CD4-positive, alpha-beta T cell (primary cell): Measurements from ENCODE around the gene TUT4. TPM values are rescaled to one million over a fixed set of nuclear protein-coding genes. Genes with fewer than 3 reads are reported as not detected.

Source experiments
- ATAC-seq: fragments of 200-7000 bp; cut with Tn5 transposase; one replicate; pipeline ENCODE4 v1.10.0; 2022; ENCODE audit warnings: mild to moderate bottlenecking; ENCODE audit not compliant: poor library complexity
- CTCF ChIA-PET: fragments of 350-600 bp; sonication (Branson Sonifier 250); formaldehyde crosslinking; loops from one replicate; lab custom pipeline; 2021; ENCODE audit warnings: antibody characterized with exemption, inconsistent platforms; lab: Charles Lee
- POLR2A ChIA-PET: fragments of 350-600 bp; sonication (Branson Sonifier 250); formaldehyde crosslinking; loops from one replicate; lab custom pipeline; 2021; ENCODE audit warnings: antibody characterized with exemption, inconsistent platforms; lab: Charles Lee
- DNase-seq, 14 experiments: peaks; one replicate each; pipeline ENCODE4 v3.0.0-alpha.2; 2013 to 2020; ENCODE audit warnings: mixed read lengths in 2 of 14
- H3K27ac ChIP-seq, 2 donors: one replicate each; pipeline versions ENCODE4 v1.5.1 to v1.7.0; 2013; ENCODE audit warnings: low read length in 2 of 2, low read depth in 1 of 2, mild to moderate bottlenecking in 1 of 2
- H3K27me3 ChIP-seq, 2 experiments: 1 replicate in 1 of 2; 2 replicates in 1 of 2; pipeline versions ENCODE4 v1.6.1 to v1.7.0; 2013; ENCODE audit warnings: low read length in 2 of 2, control low read depth in 1 of 2, mild to moderate bottlenecking in 1 of 2, moderate library complexity in 1 of 2; ENCODE audit not compliant: insufficient read depth in 2 of 2, control insufficient read depth in 1 of 2
- H3K36me3 ChIP-seq: one replicate; pipeline ENCODE4 v1.6.1; 2013; ENCODE audit warnings: low read length, control low read depth; ENCODE audit not compliant: insufficient read depth
- H3K4me1 ChIP-seq: one replicate; pipeline ENCODE4 v1.6.1; 2013; ENCODE audit warnings: low read length, control low read depth; ENCODE audit not compliant: insufficient read depth
- H3K4me3 ChIP-seq: one replicate; pipeline ENCODE4 v1.5.1; 2013; ENCODE audit warnings: mild to moderate bottlenecking, low read length, moderate library complexity
- H3K9me3 ChIP-seq, 2 experiments: 1 replicate in 1 of 2; 2 replicates in 1 of 2; pipeline versions ENCODE4 v1.6.1 to v1.7.0; 2013; ENCODE audit warnings: low read length in 2 of 2, mild to moderate bottlenecking in 2 of 2, control low read depth in 1 of 2, moderate library complexity in 1 of 2; ENCODE audit not compliant: control insufficient read depth in 1 of 2, insufficient read depth in 1 of 2
- H3K27ac Mint-ChIP-seq: one replicate; pipeline ENCODE4 v1.8.0; 2020; ENCODE audit warnings: mixed read lengths
- H3K27me3 Mint-ChIP-seq: one replicate; pipeline ENCODE4 v1.8.0; 2021; ENCODE audit warnings: mixed read lengths
- H3K36me3 Mint-ChIP-seq: one replicate; pipeline ENCODE4 v1.8.0; 2021; ENCODE audit warnings: low read depth, mixed read lengths
- H3K4me1 Mint-ChIP-seq: one replicate; pipeline ENCODE4 v1.8.0; 2021; ENCODE audit warnings: low read depth, mixed read lengths
- H3K4me3 Mint-ChIP-seq: one replicate; pipeline ENCODE4 v1.8.0; 2020; ENCODE audit warnings: mild to moderate bottlenecking, mixed read lengths
- H3K9me3 Mint-ChIP-seq: one replicate; pipeline ENCODE4 v1.8.0; 2020; ENCODE audit warnings: mixed read lengths
- intact Hi-C, 2 experiments: fragments of 100-400 bp; cut with DNase I in 1 of 2; cut with micrococcal nuclease in 1 of 2; formaldehyde crosslinking; loops; one replicate each; pipeline versions ENCODE4 v1.15.1 to v1.9.0; 2023 to 2025; cut with DNase I, micrococcal nuclease
- total RNA-seq, 174 experiments: library from RNA in 2 of 174; stranded (reverse) in 2 of 174; gene quantifications; one replicate each; pipeline ENCODE4 v1.2.3 and lab custom pipeline; 2021 to 2026
- TF ChIP-seq, protein P1 (sequence below): fragments of 200-600 bp; IDR thresholded peaks from one replicate; pipeline ENCODE4 v1.8.0; 2022; ENCODE audit warnings: antibody characterized with exemption, mild to moderate bottlenecking

TUT4 gene
- total RNA-seq, 2 experiments from 2014 or later: 141 to 147 TPM

DNA sequence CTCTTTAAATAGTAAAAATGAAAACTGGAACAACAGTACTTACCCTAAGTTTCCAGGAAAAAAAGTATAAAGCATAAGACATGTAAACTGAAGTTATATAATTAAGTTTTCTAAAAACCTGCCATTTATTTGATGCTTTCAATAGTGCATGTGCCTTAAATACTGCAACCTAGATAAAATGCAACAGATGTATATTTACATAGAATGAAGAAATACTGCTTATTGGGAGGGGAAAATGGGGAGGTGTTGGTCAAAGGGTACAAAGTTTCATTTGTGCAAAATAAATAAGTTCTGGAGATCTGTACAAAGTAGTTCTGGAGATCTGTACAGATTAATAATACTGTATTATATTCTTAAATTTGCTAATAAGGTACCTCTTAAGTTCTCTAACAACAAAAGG is 79.9 kb downstream of the TUT4 start:
- no peak overlapping the region for H3K4me3 Mint-ChIP-seq
- CTCF ChIA-PET: interaction anchor here (1.3 to 2.0 kb wide), 2 partner anchors 13 to 213 kb away, joined by 3 to 6 read pairs; no protein-coding TSS in a partner anchor
- H3K4me1 Mint-ChIP-seq: peaks cover 5% of the 10 kb centered on the region
- Histone ChIP-seq H3K4me3 (no peak overlapping the region), H3K27ac (no peak overlapping the region), H3K27me3 (no peaks in the 10 kb centered on the region), H3K36me3 (peaks cover 17% of the 10 kb centered on the region), H3K9me3 (no peaks in the 10 kb centered on the region), H3K4me1 (no peaks in the 10 kb centered on the region)
- peaks cover 64% of the 10 kb centered on the region for H3K36me3 Mint-ChIP-seq
- POLR2A ChIA-PET: interaction anchor here (1.9 kb wide), 1 partner anchor 49 kb away, joined by 6 read pairs; no protein-coding TSS in a partner anchor
- H3K27ac Mint-ChIP-seq: no peak overlapping the region
- H3K9me3 Mint-ChIP-seq: no peaks in the 10 kb centered on the region
- DNase-seq (no peak), ATAC-seq (no peak)
- H3K27me3 Mint-ChIP-seq: no peaks in the 10 kb centered on the region
- TF ChIP-seq, protein P1, sequence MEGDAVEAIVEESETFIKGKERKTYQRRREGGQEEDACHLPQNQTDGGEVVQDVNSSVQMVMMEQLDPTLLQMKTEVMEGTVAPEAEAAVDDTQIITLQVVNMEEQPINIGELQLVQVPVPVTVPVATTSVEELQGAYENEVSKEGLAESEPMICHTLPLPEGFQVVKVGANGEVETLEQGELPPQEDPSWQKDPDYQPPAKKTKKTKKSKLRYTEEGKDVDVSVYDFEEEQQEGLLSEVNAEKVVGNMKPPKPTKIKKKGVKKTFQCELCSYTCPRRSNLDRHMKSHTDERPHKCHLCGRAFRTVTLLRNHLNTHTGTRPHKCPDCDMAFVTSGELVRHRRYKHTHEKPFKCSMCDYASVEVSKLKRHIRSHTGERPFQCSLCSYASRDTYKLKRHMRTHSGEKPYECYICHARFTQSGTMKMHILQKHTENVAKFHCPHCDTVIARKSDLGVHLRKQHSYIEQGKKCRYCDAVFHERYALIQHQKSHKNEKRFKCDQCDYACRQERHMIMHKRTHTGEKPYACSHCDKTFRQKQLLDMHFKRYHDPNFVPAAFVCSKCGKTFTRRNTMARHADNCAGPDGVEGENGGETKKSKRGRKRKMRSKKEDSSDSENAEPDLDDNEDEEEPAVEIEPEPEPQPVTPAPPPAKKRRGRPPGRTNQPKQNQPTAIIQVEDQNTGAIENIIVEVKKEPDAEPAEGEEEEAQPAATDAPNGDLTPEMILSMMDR: no peak
- intact Hi-C loops: loop anchor here in 1 of 2 experiments (10.0 kb wide), 1 partner anchor 212 kb away; no protein-coding TSS in a partner anchor

DNA sequence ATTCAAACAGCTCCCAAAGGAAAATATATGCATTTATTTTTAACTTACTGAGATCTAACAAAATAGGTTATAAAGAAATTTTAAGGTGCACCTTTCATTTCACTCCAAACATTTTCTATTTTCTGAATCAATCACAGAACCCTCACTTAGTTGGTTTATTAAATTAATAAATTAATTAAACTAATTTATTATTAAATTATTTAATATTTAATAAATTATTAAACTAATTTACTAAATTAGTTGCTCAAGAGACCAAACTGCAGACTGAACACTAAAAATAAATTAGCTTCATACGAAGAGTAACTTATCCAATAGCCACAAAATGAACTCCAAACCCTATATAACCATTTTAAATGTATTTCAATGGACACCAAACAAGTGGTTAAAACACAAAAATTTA is 80.5 kb downstream of the TUT4 start:
- peaks cover 68% of the 10 kb centered on the region for H3K36me3 Mint-ChIP-seq
- no peaks in the 10 kb centered on the region for H3K9me3 Mint-ChIP-seq
- POLR2A ChIA-PET: no interaction called here
- H3K4me1 Mint-ChIP-seq: peaks cover 5% of the 10 kb centered on the region
- no peak overlapping the region for H3K4me3 Mint-ChIP-seq
- no peaks in the 10 kb centered on the region for H3K27me3 Mint-ChIP-seq
- TF ChIP-seq, protein P1: no peak
- ATAC-seq: no peak
- Histone ChIP-seq H3K4me1 (no peaks in the 10 kb centered on the region), H3K4me3 (no peak overlapping the region), H3K27ac (no peak overlapping the region), H3K9me3 (no peaks in the 10 kb centered on the region), H3K36me3 (peaks cover 13% of the 10 kb centered on the region), H3K27me3 (no peaks in the 10 kb centered on the region)
- CTCF ChIA-PET: interaction anchor here (0.9 kb wide), 1 partner anchor 9 kb away, joined by 5 read pairs; no protein-coding TSS in a partner anchor
- no peak overlapping the region for H3K27ac Mint-ChIP-seq
- intact Hi-C loops: loop anchor here in 1 of 2 experiments (10.0 kb wide), 1 partner anchor 212 kb away; no protein-coding TSS in a partner anchor
- DNase-seq: no peak

DNA sequence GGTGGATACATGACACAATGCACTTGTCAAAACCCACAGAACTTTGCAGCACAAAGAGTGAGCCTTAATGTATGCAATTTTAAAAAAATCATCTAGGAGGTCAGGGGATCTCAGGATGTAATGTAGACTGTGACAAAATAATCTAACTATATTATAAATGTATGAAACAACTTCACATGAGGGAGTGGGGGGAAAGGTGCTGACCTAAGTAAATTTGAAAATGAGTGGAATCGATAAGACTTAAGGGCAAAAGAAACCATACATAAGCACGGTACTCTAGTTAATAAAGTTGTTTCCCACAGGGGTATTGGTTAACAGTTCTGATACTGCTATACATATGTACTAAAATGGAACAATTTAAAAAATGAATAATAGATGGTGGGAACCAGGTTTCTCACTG is 83.8 kb downstream of the TUT4 start:
- peaks cover 67% of the 10 kb centered on the region for H3K36me3 Mint-ChIP-seq
- ATAC-seq (no peak), DNase-seq (no peak)
- no peaks in the 10 kb centered on the region for H3K27me3 Mint-ChIP-seq
- Histone ChIP-seq H3K4me3 (no peak overlapping the region), H3K4me1 (no peaks in the 10 kb centered on the region), H3K9me3 (no peaks in the 10 kb centered on the region), H3K36me3 (peaks cover 15% of the 10 kb centered on the region), H3K27me3 (no peaks in the 10 kb centered on the region), H3K27ac (no peak overlapping the region)
- TF ChIP-seq, protein P1: no peak
- POLR2A ChIA-PET: no interaction called here
- H3K9me3 Mint-ChIP-seq: no peaks in the 10 kb centered on the region
- H3K27ac Mint-ChIP-seq: no peak overlapping the region
- intact Hi-C loops: no loop called here
- peaks cover 5% of the 10 kb centered on the region for H3K4me1 Mint-ChIP-seq
- H3K4me3 Mint-ChIP-seq: no peak overlapping the region
- CTCF ChIA-PET: interaction anchor here (0.6 kb wide), 1 partner anchor 147 kb away, joined by 3 read pairs; no protein-coding TSS in a partner anchor
